Body of pancreas (tissue), 4 donors: ENCODE data around the gene C16orf78. TPM values are rescaled to one million over a fixed set of nuclear protein-coding genes. Genes with fewer than 3 reads are reported as not detected.

Experiments
- ATAC-seq: fragments of 150-250 bp; one replicate; pipeline ENCODE4 v1.9.1; 2016
- DNase-seq, 4 donors: peaks; one replicate each; pipeline ENCODE4 v3.0.0-alpha.2; 2019
- H3K27ac ChIP-seq, 4 donors: fragments of 200-600 bp; sonication (generic); 1 replicate in 3 of 4; 2 replicates in 1 of 4; pipeline versions ENCODE4 v1.5.1 to v1.6.1; 2016 to 2019; ENCODE audit warnings: mild to moderate bottlenecking in 1 of 4, mixed read lengths in 1 of 4, moderate library complexity in 1 of 4
- H3K27me3 ChIP-seq, 2 donors: fragments of 200-600 bp; sonication (generic); one replicate each; pipeline ENCODE4 v1.6.0; 2016; ENCODE audit warnings: mild to moderate bottlenecking in 1 of 2
- H3K36me3 ChIP-seq, 2 donors: fragments of 200-600 bp; sonication (generic); replicated peaks in 1 of 2; 2 replicates each; pipeline ENCODE4 v1.5.1; 2016; ENCODE audit warnings: low read depth in 2 of 2; ENCODE audit not compliant: insufficient read depth in 1 of 2
- H3K4me1 ChIP-seq: fragments of 200-600 bp; sonication (generic); one replicate; pipeline ENCODE4 v1.6.0; 2016
- H3K4me3 ChIP-seq, 2 donors: fragments of 200-600 bp; sonication (generic); 1 replicate in 1 of 2; 2 replicates in 1 of 2; pipeline ENCODE4 v1.5.1; 2016 to 2019
- H3K9me3 ChIP-seq, 3 donors: fragments of 200-600 bp; sonication (generic); 1 replicate in 2 of 3; 2 replicates in 1 of 3; pipeline ENCODE4 v1.5.1; 2016
- POLR2A ChIP-seq, 3 donors: fragments of 450-650 bp; IDR thresholded peaks; one replicate each; pipeline ENCODE4 v1.6.1; 2016; ENCODE audit warnings: antibody characterized with exemption in 3 of 3, mild to moderate bottlenecking in 2 of 3
- WGBS, 2 donors: methylation state at CpG; one replicate each; pipeline ENCODE4 v1.1.5; 2017; 5-methylcytosine and 5-hydroxymethylcytosine counted together
- intact Hi-C: fragments of 100-400 bp; cut with DNase I; formaldehyde crosslinking; loops from one replicate; pipeline ENCODE4 v1.15.1; 2023
- total RNA-seq, 2 donors: library from RNA; depleted of rRNA; stranded (reverse); fragments of >200 nt; gene quantifications; one replicate each; pipeline ENCODE4 v1.1.0, GENCODE V29; 2016
- TF ChIP-seq, protein P1 (sequence below), 7 experiments: fragments of 450-650 bp in 4 of 7; fragments of 200-600 bp in 3 of 7; sonication (generic) in 3 of 7; IDR thresholded peaks; one replicate each; pipeline ENCODE4 v1.5.1; 2016 to 2019; ENCODE audit warnings: antibody characterized with exemption in 7 of 7

C16orf78 gene
- total RNA-seq, 2 donors from 2014 or later, result not detected

DNA sequence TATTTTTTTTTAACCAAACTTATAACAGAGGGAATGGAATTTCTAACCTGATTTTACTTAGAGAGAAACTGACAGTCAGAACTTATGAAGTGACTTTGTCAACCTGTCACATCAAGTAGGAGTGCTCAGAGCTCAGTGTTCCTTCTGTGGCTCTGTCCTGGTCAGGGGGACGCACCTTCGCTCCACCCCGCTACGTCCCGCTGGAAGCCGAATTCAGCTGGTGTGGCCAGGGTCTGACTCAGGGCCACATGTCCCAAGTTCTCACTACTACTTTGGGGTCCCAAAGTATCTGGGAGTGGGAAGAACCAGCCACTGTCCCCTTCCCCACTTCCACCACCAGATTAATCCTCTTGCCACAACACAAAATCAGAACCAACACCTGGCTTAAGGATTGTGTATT lies 51.4 kb downstream of the C16orf78 start:
- H3K27ac ChIP-seq, result no peak overlapping the region
- H3K36me3 ChIP-seq, result no peaks in the 10 kb centered on the region

DNA sequence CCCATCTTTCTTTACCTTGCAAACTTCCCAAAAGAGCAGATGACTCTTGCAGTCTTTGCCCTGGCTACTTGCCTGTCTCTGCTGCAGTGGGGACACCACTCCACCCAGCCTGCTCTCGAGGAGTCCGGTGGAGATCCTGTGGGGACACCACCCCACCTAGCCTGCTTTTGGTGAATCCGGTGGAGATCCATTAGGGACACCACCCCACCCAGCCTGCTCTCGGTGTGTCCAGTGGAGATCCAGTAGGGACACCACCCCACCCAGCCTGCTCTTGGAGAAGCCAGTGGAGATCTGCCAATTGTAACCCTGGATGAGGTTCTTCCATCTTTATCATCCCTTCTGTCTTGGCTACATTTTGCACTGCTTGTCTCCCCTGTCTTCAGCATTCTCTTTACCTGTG lies 54.2 kb downstream of the C16orf78 start:
- no peaks in the 10 kb centered on the region for H3K4me1 ChIP-seq
- DNase-seq, result no peak
- H3K9me3 ChIP-seq, result no peaks in the 10 kb centered on the region
- 69 to 81% methylated on average over 3 to 4 of the region's 4 CpGs for WGBS, 2 donors
- H3K27me3 ChIP-seq, result no peaks in the 10 kb centered on the region
- no peak overlapping the region for H3K27ac ChIP-seq
- TF ChIP-seq, protein P1, sequence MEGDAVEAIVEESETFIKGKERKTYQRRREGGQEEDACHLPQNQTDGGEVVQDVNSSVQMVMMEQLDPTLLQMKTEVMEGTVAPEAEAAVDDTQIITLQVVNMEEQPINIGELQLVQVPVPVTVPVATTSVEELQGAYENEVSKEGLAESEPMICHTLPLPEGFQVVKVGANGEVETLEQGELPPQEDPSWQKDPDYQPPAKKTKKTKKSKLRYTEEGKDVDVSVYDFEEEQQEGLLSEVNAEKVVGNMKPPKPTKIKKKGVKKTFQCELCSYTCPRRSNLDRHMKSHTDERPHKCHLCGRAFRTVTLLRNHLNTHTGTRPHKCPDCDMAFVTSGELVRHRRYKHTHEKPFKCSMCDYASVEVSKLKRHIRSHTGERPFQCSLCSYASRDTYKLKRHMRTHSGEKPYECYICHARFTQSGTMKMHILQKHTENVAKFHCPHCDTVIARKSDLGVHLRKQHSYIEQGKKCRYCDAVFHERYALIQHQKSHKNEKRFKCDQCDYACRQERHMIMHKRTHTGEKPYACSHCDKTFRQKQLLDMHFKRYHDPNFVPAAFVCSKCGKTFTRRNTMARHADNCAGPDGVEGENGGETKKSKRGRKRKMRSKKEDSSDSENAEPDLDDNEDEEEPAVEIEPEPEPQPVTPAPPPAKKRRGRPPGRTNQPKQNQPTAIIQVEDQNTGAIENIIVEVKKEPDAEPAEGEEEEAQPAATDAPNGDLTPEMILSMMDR (IDR thresholded peaks at IDR 0.05), result no peak
- TF ChIP-seq POLR2A (IDR thresholded peaks at IDR 0.05), result no peak
- no peak for ATAC-seq
- H3K4me3 ChIP-seq, result no peak overlapping the region
- no peaks in the 10 kb centered on the region for H3K36me3 ChIP-seq
- intact Hi-C loops, result no loop called here

More for the DNA sequence above, 51.4 kb downstream of the C16orf78 start:
- Histone ChIP-seq H3K4me3 (no peak overlapping the region), H3K4me1 (no peaks in the 10 kb centered on the region), H3K27me3 (no peaks in the 10 kb centered on the region), H3K9me3 (no peaks in the 10 kb centered on the region)
- ATAC-seq, result no peak
- TF ChIP-seq, protein P1 (IDR thresholded peaks at IDR 0.05), result no peak
- TF ChIP-seq POLR2A (IDR thresholded peaks at IDR 0.05), result no peak
- DNase-seq, result no peak
- 90 to 96% methylated on average over 6 of the region's 6 CpGs for WGBS, 2 donors
- intact Hi-C loops, result no loop called here

DNA sequence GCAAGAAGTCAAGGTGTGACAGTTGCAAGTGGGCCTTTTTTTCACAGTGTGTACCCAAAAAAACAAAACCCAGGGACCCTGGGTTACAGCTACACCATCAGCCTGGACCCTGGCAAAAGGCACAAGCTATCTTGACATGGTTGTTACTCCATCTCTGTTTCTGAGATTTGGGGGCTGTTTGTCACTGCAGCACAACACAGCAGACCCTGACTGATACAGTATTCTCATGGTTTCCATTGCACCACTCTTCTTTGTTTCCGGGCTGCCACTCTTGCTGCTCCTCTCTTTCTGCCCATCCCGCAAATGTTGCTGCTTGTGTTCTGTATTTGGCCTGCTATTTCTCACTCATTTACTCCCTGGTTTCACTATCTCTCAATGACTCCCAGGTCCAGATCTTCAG lies 55.2 kb downstream of the C16orf78 start:
- Histone ChIP-seq H3K27ac (no peak overlapping the region), H3K4me3 (no peak overlapping the region), H3K27me3 (no peaks in the 10 kb centered on the region), H3K4me1 (no peaks in the 10 kb centered on the region), H3K9me3 (no peaks in the 10 kb centered on the region), H3K36me3 (no peaks in the 10 kb centered on the region)
- WGBS, 2 donors, result 90 to 91% methylated on average over 2 of the region's 2 CpGs
- intact Hi-C loops, result no loop called here
- TF ChIP-seq, protein P1 (IDR thresholded peaks at IDR 0.05), result no peak
- TF ChIP-seq POLR2A (IDR thresholded peaks at IDR 0.05), result no peak
- no peak for ATAC-seq
- no peak for DNase-seq

DNA sequence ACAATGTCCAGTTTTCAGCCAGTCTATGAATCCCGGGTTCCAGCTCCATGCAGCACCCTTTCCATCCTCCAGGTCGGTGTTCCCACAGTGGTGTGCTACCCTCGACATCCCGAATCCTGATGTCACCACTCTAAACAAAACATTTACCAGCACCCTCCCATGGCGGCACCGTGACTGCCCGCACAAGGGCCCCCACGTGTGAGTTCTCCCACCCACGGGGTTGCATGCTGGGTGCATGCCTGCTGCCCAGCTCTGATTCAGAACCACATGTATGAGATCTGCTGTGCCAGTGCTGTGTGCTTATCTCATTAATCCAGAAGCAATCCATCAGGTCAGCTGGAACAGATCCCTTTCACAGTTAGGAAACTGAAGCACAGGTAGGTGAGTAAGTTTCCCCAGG lies 57.4 kb downstream of the C16orf78 start:
- Histone ChIP-seq H3K4me3 (no peak overlapping the region), H3K9me3 (no peaks in the 10 kb centered on the region), H3K36me3 (no peaks in the 10 kb centered on the region), H3K27ac (no peak overlapping the region), H3K4me1 (no peaks in the 10 kb centered on the region), H3K27me3 (no peaks in the 10 kb centered on the region)
- intact Hi-C loops, result no loop called here
- WGBS, 2 donors, result 60 to 70% methylated on average over 6 to 9 of the region's 9 CpGs
- no peak for ATAC-seq
- no peak for DNase-seq
- TF ChIP-seq POLR2A (IDR thresholded peaks at IDR 0.05), result no peak
- TF ChIP-seq, protein P1 (IDR thresholded peaks at IDR 0.05), result no peak

DNA sequence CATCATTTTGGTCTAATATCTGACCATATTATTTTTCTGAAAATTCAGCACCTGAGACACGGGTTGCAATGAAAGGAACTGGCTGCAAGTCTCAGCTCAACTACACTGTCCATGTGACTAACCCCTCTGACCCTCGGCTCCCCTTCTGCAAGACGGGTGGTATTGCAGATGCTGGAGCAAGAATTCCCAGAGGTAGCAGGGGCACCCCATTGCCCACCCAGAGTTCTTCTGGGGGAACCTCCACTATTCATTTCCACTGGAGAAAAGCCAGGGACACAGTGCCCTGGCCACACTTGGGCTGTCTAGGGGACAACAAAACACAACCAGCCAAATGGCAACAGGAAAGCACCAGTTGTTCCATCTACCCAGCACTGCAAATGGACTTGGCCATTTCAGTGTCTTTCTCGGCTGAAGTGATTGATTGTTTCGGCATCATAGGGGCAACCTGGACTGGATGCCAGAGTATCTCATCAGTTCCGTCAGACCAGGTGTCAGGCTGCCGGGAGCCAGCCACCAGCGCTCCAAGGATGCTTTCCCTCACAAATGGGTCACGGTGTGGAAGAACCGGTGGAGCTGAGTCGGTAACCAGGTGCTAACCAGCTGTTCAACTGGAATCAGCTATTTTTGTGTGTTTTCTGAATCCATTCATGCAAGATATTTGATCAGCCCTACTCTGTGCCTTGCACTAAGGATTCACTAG lies 58.1 kb downstream of the C16orf78 start:
- intact Hi-C loops, result no loop called here
- Histone ChIP-seq H3K4me1 (no peaks in the 10 kb centered on the region), H3K36me3 (no peaks in the 10 kb centered on the region), H3K9me3 (no peaks in the 10 kb centered on the region), H3K4me3 (no peak overlapping the region), H3K27me3 (no peaks in the 10 kb centered on the region), H3K27ac (no peak overlapping the region)
- 57 to 74% methylated on average over 8 to 11 of the region's 11 CpGs for WGBS, 2 donors
- ATAC-seq, result no peak
- no peak for DNase-seq
- TF ChIP-seq, protein P1 (IDR thresholded peaks at IDR 0.05), result no peak
- no peak for TF ChIP-seq POLR2A (IDR thresholded peaks at IDR 0.05)
